Measurements from ENCODE around the gene CALY. TPM values are rescaled to one million over a fixed set of nuclear protein-coding genes. Genes with fewer than 3 reads are reported as not detected.
A peak's percentile ranks its signal among the peaks of the same experiment; 100 is the strongest.
"Not testable (repeated sequence)": the region's sequence is repeated elsewhere in the genome, so short reads cannot be mapped to it uniquely, and the experiment has no call there.

Gene CALY
- total RNA-seq, 1 donor from 2014 or later = not detected

GRCh38 chr10:133324198-133324792 lies 12.4 kb downstream of the CALY start:
- ATAC-seq (ENCODE audit: poor library complexity) (peak; percentile 82), DNase-seq (peak; percentile 76)
- intact Hi-C loops (cut with DNase I) = no loop called here

- ATAC-seq (ENCODE audit: poor library complexity); intact Hi-C loops (cut with DNase I): not testable (repeated sequence)
- peak; percentile 3 for DNase-seq
Measured at GRCh38 chr10:133322064-133322709, 14.5 kb downstream of the CALY start.

GRCh38 chr10:133320852-133321422 lies 15.8 kb downstream of the CALY start:
- intact Hi-C loops (cut with DNase I); DNase-seq; ATAC-seq (ENCODE audit: poor library complexity): not testable (repeated sequence)

- intact Hi-C loops (cut with DNase I) = no loop called here
- ATAC-seq (ENCODE audit: poor library complexity) (peak; percentile 91), DNase-seq (peak; percentile 72)
Measured at GRCh38 chr10:133318494-133319127, 18.1 kb downstream of the CALY start.

GRCh38 chr10:133316732-133317131 lies 20.0 kb downstream of the CALY start:
- intact Hi-C loops (cut with DNase I) = no loop called here
- ATAC-seq (ENCODE audit: poor library complexity) = no peak
- DNase-seq = no peak

- ATAC-seq (ENCODE audit: poor library complexity) (no peak), DNase-seq (no peak)
- intact Hi-C loops (cut with DNase I) = no loop called here
Measured at GRCh38 chr10:133316266-133316665, 20.4 kb downstream of the CALY start.

GRCh38 chr10:133315847-133316246 lies 20.8 kb downstream of the CALY start:
- ATAC-seq (ENCODE audit: poor library complexity) = no peak
- intact Hi-C loops (cut with DNase I) = no loop called here

GRCh38 chr10:133314911-133315310 lies 21.8 kb downstream of the CALY start:
- intact Hi-C loops (cut with DNase I) = no loop called here
- DNase-seq (no peak), ATAC-seq (ENCODE audit: poor library complexity) (no peak)

More at GRCh38 chr10:133315847-133316246, 20.8 kb downstream of the CALY start:
- peak; percentile 17 for DNase-seq

- intact Hi-C loops (cut with DNase I) = no loop called here
- ATAC-seq (ENCODE audit: poor library complexity) = no peak
- no peak for DNase-seq
Measured at GRCh38 chr10:133313192-133313591, 23.5 kb downstream of the CALY start.

- intact Hi-C loops (cut with DNase I) = no loop called here
- DNase-seq (no peak), ATAC-seq (ENCODE audit: poor library complexity) (no peak)
Measured at GRCh38 chr10:133312769-133313145, 23.9 kb downstream of the CALY start.

- intact Hi-C loops (cut with DNase I) = no loop called here
- ATAC-seq (ENCODE audit: poor library complexity) = no peak
- DNase-seq = no peak
Measured at GRCh38 chr10:133312016-133312768, 24.5 kb downstream of the CALY start.

- ATAC-seq (ENCODE audit: poor library complexity) (no peak), DNase-seq (no peak)
- intact Hi-C loops (cut with DNase I) = no loop called here
Measured at GRCh38 chr10:133311570-133311969, 25.1 kb downstream of the CALY start.

GRCh38 chr10:133310789-133311188 lies 25.9 kb downstream of the CALY start:
- intact Hi-C loops (cut with DNase I) = no loop called here
- ATAC-seq (ENCODE audit: poor library complexity) = no peak
- DNase-seq = no peak

- ATAC-seq (ENCODE audit: poor library complexity) = no peak
- intact Hi-C loops (cut with DNase I) = no loop called here
Measured at GRCh38 chr10:133310399-133310755, 26.3 kb downstream of the CALY start.

GRCh38 chr10:133309720-133310398 lies 26.8 kb downstream of the CALY start:
- intact Hi-C loops (cut with DNase I) = no loop called here
- ATAC-seq (ENCODE audit: poor library complexity) (no peak), DNase-seq (no peak)

More at GRCh38 chr10:133310399-133310755, 26.3 kb downstream of the CALY start:
- DNase-seq = no peak

GRCh38 chr10:133309100-133309719 lies 27.5 kb downstream of the CALY start:
- DNase-seq = peak; percentile 95
- intact Hi-C loops (cut with DNase I) = no loop called here

GRCh38 chr10:133308421-133309099 lies 28.1 kb downstream of the CALY start, which contains the start of the genes TUBGCP2 and ZNF511:
TUBGCP2 (minus strand) TSS chr10:133308872; CDS start chr10:133302941, 5,931 bp downstream.
ZNF511 (plus strand) TSS chr10:133308914; CDS start chr10:133308944, 30 bp downstream.
- DNase-seq = peak; percentile 93
- intact Hi-C loops (cut with DNase I) = no loop called here
- ATAC-seq (ENCODE audit: poor library complexity) = peak; percentile 95

More at GRCh38 chr10:133309100-133309719, 27.5 kb downstream of the CALY start:
- ATAC-seq (ENCODE audit: poor library complexity) = peak; percentile 95
